Uterus (tissue), 2 donors: ENCODE data around the gene GPD2.

Source experiments
- POLR2A ChIP-seq, 2 donors: fragments of 450-650 bp; IDR thresholded peaks; one replicate each; pipeline ENCODE4 v1.6.1; 2016; ENCODE audit warnings: antibody characterized with exemption in 2 of 2, mild to moderate bottlenecking in 1 of 2, moderate library complexity in 1 of 2
- TF ChIP-seq, protein P1 (sequence below), 4 experiments: fragments of 200-600 bp in 2 of 4; fragments of 450-650 bp in 2 of 4; sonication (generic) in 2 of 4; IDR thresholded peaks; one replicate each; pipeline ENCODE4 v1.5.1; 2016 to 2019; ENCODE audit warnings: antibody characterized with exemption in 4 of 4, mild to moderate bottlenecking in 2 of 4, moderate library complexity in 1 of 4

DNA sequence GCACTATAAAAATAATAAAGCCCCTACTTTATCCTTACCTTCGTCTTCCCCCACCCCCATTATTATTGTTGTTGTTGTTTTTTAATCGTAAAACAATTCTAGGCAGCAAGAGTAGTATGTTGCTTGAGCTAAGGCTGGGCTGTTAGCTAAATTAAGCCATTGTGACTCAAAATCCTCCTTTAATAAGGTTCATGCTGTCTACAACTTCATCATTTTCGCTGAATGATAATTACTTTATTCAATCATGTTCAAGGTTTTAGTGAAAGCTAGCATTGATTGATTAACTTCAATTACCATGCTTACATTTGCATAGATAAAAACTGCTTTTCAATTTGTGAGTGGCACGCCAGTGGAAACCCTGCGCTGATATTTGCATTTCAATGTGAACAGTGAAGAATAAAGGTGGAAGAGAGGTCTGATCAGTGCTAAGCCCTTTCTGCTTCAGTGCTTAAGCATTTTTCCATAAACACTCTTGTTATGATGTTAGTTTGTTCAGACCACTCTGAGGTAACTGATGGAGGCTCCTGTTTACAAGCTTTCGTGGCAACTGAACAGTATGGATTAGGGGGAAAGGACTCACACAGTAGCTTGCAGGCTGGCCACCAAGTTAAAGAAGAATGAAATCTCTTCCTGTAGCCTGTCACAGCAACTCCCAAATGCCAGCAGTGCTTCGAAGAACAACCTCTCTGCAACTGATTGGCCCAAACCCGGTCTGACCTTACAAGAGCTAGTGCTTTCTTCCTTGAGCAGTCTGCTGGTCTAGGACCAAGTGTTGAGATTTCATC is 156.8 kb downstream of the GPD2 start:
- TF ChIP-seq, protein P1, sequence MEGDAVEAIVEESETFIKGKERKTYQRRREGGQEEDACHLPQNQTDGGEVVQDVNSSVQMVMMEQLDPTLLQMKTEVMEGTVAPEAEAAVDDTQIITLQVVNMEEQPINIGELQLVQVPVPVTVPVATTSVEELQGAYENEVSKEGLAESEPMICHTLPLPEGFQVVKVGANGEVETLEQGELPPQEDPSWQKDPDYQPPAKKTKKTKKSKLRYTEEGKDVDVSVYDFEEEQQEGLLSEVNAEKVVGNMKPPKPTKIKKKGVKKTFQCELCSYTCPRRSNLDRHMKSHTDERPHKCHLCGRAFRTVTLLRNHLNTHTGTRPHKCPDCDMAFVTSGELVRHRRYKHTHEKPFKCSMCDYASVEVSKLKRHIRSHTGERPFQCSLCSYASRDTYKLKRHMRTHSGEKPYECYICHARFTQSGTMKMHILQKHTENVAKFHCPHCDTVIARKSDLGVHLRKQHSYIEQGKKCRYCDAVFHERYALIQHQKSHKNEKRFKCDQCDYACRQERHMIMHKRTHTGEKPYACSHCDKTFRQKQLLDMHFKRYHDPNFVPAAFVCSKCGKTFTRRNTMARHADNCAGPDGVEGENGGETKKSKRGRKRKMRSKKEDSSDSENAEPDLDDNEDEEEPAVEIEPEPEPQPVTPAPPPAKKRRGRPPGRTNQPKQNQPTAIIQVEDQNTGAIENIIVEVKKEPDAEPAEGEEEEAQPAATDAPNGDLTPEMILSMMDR (IDR thresholded peaks at IDR 0.05), result no peak
- TF ChIP-seq POLR2A (IDR thresholded peaks at IDR 0.05), result no peak
